Astrocyte (in vitro differentiated cells and primary cell): ENCODE results near the gene NDUFB8.

Source experiments
- EZH2 ChIP-seq: IDR thresholded peaks from 2 replicates; pipeline ENCODE4 v1.6.1; 2012; ENCODE audit warnings: mild to moderate bottlenecking, low read length, inconsistent platforms; ENCODE audit not compliant: insufficient read depth
- TF ChIP-seq, protein P1 (sequence below): IDR thresholded peaks from 2 replicates; pipeline ENCODE4 v1.5.1; 2011; ENCODE audit warnings: low read depth, mild to moderate bottlenecking, inconsistent platforms, low read length, moderate library complexity; ENCODE audit not compliant: insufficient read depth

DNA sequence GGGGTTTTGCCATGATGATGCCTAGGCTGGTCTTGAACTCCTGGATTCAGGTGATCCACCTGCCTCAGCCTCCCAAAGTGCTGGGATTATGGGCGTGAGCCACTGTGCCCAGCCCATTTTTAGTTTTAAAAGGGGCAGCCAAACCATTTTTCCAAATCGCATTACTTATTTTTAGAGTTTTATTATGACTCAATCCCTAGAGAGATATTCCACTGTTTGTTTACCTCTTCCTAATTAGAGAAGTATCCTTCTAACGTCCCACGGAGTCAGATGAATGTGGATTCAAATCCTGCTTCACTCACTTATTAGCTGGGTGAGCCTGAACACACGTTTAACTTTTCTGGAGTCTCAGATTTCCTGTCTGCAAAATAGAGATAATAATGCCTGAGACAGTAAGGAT, 51.7 kb downstream of the NDUFB8 start:
- TF ChIP-seq, protein P1, sequence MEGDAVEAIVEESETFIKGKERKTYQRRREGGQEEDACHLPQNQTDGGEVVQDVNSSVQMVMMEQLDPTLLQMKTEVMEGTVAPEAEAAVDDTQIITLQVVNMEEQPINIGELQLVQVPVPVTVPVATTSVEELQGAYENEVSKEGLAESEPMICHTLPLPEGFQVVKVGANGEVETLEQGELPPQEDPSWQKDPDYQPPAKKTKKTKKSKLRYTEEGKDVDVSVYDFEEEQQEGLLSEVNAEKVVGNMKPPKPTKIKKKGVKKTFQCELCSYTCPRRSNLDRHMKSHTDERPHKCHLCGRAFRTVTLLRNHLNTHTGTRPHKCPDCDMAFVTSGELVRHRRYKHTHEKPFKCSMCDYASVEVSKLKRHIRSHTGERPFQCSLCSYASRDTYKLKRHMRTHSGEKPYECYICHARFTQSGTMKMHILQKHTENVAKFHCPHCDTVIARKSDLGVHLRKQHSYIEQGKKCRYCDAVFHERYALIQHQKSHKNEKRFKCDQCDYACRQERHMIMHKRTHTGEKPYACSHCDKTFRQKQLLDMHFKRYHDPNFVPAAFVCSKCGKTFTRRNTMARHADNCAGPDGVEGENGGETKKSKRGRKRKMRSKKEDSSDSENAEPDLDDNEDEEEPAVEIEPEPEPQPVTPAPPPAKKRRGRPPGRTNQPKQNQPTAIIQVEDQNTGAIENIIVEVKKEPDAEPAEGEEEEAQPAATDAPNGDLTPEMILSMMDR, result no peak
- no peak for TF ChIP-seq EZH2
